Right lobe of liver (tissue), 6 donors: ENCODE results near the gene GNAL. TPM values are rescaled to one million over a fixed set of nuclear protein-coding genes. Genes with fewer than 3 reads are reported as not detected.

ENCODE experiments used
- ATAC-seq, 4 donors: fragments of 200-7000 bp; cut with Tn5 transposase; one replicate each; pipeline ENCODE4 v1.9.1; 2020; ENCODE audit warnings: mild to moderate bottlenecking in 4 of 4, moderate library complexity in 4 of 4
- DNase-seq, 3 donors: peaks; one replicate each; pipeline ENCODE4 v3.0.0-alpha.2; 2020
- H3K27ac ChIP-seq, 3 donors: fragments of 200-600 bp; one replicate each; pipeline ENCODE4 v1.8.0; 2022
- H3K27me3 ChIP-seq, 2 donors: fragments of 200-600 bp; one replicate each; pipeline ENCODE4 v1.8.0; 2022
- H3K36me3 ChIP-seq, 4 donors: fragments of 200-600 bp; sonication (generic) in 1 of 4; one replicate each; pipeline versions ENCODE4 v1.5.1 to v1.8.0; 2017 to 2022; ENCODE audit warnings: control low read depth in 1 of 4
- H3K4me1 ChIP-seq, 4 donors: fragments of 200-600 bp; sonication (generic) in 1 of 4; one replicate each; pipeline versions ENCODE4 v1.5.1 to v1.8.0; 2017 to 2022; ENCODE audit warnings: control low read depth in 1 of 4
- H3K4me3 ChIP-seq, 3 donors: fragments of 200-600 bp; one replicate each; pipeline ENCODE4 v1.8.0; 2022
- H3K9me3 ChIP-seq, 4 donors: fragments of 200-600 bp; sonication (generic) in 1 of 4; one replicate each; pipeline versions ENCODE4 v1.5.1 to v1.8.0; 2017 to 2022; ENCODE audit warnings: control low read depth in 1 of 4
- CTCF ChIP-seq, 4 donors: fragments of 200-600 bp in 3 of 4; fragments of 450-650 bp in 1 of 4; IDR thresholded peaks; one replicate each; pipeline versions ENCODE4 v1.5.1 to v1.8.0; 2016 to 2022; ENCODE audit warnings: antibody characterized with exemption in 4 of 4, mild to moderate bottlenecking in 2 of 4
- POLR2A ChIP-seq: fragments of 450-650 bp; IDR thresholded peaks from one replicate; pipeline ENCODE4 v1.6.1; 2017; ENCODE audit warnings: antibody characterized with exemption, mild to moderate bottlenecking
- WGBS: methylation state at CpG from one replicate; pipeline ENCODE4 v1.1.6; 2018; ENCODE audit warnings: low coverage, low lambda C conversion rate; ENCODE audit not compliant: insufficient coverage; ENCODE audit errors: missing lambda C conversion rate; 5-methylcytosine and 5-hydroxymethylcytosine counted together
- intact Hi-C, 2 donors: fragments of 100-400 bp; cut with DNase I; formaldehyde crosslinking; loops; one replicate each; pipeline versions ENCODE4 v1.11.2 to v1.14.1; 2022
- total RNA-seq, 6 experiments: library from RNA; depleted of rRNA in 2 of 6; stranded (reverse); fragments of >200 nt in 2 of 6; fragmentation: NEBNext Ultra II Directional in 3 of 6; extraction: Animal tissue kit (Norgen Biotek cat#: 25700) in 3 of 6; gene quantifications; one replicate each; pipeline versions ENCODE4 v1.1.0 to v1.2.4, GENCODE V29; 2016 to 2023
- donor health status: DM: no; HTN: yes; CAD: no.
- donor health status: DM: no; HTN: no; CAD: no.
- donor health status: DM: no; HTN: no; CAD: no.
- donor health status: DM: no; HTN: yes; CAD: no.
- donor health status: DM: no; HTN: yes; CAD: no.

The GNAL gene
- total RNA-seq, 6 experiments from 2014 or later = 0.19 to 1.9 (median 1.2) TPM

- TF ChIP-seq CTCF (IDR thresholded peaks at IDR 0.05) (no peak), POLR2A (no peak)
- no peaks in the 10 kb centered on the region for H3K27me3 ChIP-seq
- H3K9me3 ChIP-seq = no peaks in the 10 kb centered on the region
- peaks cover 0 to 13% (median 4%) of the 10 kb centered on the region in 4 donors for H3K4me1 ChIP-seq
- no peak for DNase-seq
- ATAC-seq = no peak
- peaks cover 0 to 15% (median 0%) of the 10 kb centered on the region in 4 donors for H3K36me3 ChIP-seq
- intact Hi-C loops = no loop called here
- H3K27ac ChIP-seq = no peak overlapping the region
- WGBS = 48% methylated on average over 4 of the region's 4 CpGs
- H3K4me3 ChIP-seq = no peak overlapping the region
Observed at GRCh38 chr18:11882636-11883035, 193.6 kb downstream of the GNAL start.

GRCh38 chr18:11883153-11883552 lies 194.1 kb downstream of the GNAL start:
- Histone ChIP-seq H3K27ac (no peak overlapping the region), H3K9me3 (no peaks in the 10 kb centered on the region), H3K36me3 (peaks cover 0 to 20% (median 0%) of the 10 kb centered on the region in 4 donors), H3K4me1 (peaks cover 0 to 13% (median 4%) of the 10 kb centered on the region in 4 donors), H3K4me3 (no peak overlapping the region), H3K27me3 (no peaks in the 10 kb centered on the region)
- TF ChIP-seq CTCF (IDR thresholded peaks at IDR 0.05) = no peak
- TF ChIP-seq POLR2A = no peak
- DNase-seq (no peak), ATAC-seq (peak; percentile 3 to 37 (median 12))
- intact Hi-C loops = no loop called here
- WGBS = 64% methylated on average over 1 of the region's 1 CpG

- H3K36me3 ChIP-seq = peaks cover 0 to 33% (median 1%) of the 10 kb centered on the region in 4 donors
- peaks cover 0 to 13% (median 4%) of the 10 kb centered on the region in 4 donors for H3K4me1 ChIP-seq
- H3K27me3 ChIP-seq = no peaks in the 10 kb centered on the region
- H3K4me3 ChIP-seq = no peak overlapping the region
- DNase-seq (no peak), ATAC-seq (no peak)
- H3K27ac ChIP-seq = no peak overlapping the region
- intact Hi-C loops = no loop called here
- H3K9me3 ChIP-seq = no peaks in the 10 kb centered on the region
- 97% methylated on average over 9 of the region's 12 CpGs for WGBS
- TF ChIP-seq CTCF (IDR thresholded peaks at IDR 0.05) = no peak
- TF ChIP-seq POLR2A = no peak
Observed at GRCh38 chr18:11884396-11885030, 195.4 kb downstream of the GNAL start.

GRCh38 chr18:11885278-11885947 lies 196.3 kb downstream of the GNAL start:
- no peaks in the 10 kb centered on the region for H3K27me3 ChIP-seq
- ATAC-seq (peak; percentile 92 to 97 (median 96)), DNase-seq (peak; percentile 75 to 78 (median 76))
- H3K4me1 ChIP-seq = peaks cover 0 to 13% (median 4%) of the 10 kb centered on the region in 4 donors
- WGBS = 49% methylated on average over 17 of the region's 22 CpGs
- peaks cover 0 to 42% (median 6%) of the 10 kb centered on the region in 4 donors for H3K36me3 ChIP-seq
- no peak overlapping the region for H3K4me3 ChIP-seq
- TF ChIP-seq CTCF (IDR thresholded peaks at IDR 0.05) (no peak), POLR2A (no peak)
- intact Hi-C loops = no loop called here
- peak overlapping the region; percentile 14 to 46 (median 21) for H3K27ac ChIP-seq
- H3K9me3 ChIP-seq = no peaks in the 10 kb centered on the region
